ENCODE data around the gene CACNG4.

The CACNG4 gene

DNA sequence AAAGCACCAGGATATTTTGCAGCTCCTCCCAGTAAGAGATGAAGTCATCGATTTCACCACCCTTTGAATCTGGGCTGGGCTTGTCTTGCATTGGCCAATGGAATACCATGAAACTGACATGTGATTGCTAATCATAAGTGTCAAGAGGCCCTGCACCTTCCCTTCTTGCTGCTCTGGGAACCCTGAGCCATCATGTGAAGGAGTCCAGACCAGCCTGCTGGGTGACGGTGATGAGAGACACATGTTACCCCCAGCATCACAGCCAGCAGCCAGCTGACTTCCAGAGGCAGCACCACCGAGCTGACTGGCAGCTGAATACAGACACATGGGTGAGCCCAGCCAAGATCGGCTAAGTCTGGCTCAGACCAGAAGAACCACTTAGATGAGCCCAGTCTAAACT is 43.6 kb upstream of the CACNG4 start:
- no peak for DNase-seq (ENCODE audit: extremely low read depth, low read depth)
- no peak overlapping the region for H3K4me3 ChIP-seq (replicated peaks; ENCODE audit: low read depth, low read length)
- TF ChIP-seq, protein P1, sequence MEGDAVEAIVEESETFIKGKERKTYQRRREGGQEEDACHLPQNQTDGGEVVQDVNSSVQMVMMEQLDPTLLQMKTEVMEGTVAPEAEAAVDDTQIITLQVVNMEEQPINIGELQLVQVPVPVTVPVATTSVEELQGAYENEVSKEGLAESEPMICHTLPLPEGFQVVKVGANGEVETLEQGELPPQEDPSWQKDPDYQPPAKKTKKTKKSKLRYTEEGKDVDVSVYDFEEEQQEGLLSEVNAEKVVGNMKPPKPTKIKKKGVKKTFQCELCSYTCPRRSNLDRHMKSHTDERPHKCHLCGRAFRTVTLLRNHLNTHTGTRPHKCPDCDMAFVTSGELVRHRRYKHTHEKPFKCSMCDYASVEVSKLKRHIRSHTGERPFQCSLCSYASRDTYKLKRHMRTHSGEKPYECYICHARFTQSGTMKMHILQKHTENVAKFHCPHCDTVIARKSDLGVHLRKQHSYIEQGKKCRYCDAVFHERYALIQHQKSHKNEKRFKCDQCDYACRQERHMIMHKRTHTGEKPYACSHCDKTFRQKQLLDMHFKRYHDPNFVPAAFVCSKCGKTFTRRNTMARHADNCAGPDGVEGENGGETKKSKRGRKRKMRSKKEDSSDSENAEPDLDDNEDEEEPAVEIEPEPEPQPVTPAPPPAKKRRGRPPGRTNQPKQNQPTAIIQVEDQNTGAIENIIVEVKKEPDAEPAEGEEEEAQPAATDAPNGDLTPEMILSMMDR (IDR thresholded peaks at IDR 0.05; ENCODE audit: low read depth, low read length, missing control alignments) = no peak

DNA sequence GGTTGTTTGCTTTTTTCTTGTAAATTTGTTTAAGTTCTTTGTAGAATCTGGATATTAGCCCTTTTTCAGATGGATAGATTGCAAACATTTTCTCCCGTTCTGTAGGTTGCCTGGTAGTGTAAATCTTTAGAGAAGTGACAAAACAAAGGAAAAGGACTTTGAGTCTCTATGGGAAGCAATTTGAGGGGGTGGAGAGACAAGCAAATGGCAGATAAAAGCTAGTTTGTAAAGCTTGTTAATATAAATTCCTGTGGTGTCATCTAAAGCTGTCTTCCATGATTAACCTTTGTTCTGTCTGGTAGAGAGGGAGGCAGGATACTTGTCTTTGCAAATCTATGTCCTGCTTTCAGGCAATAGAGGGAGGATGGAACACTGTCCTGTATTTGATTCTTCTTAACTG is 40.6 kb upstream of the CACNG4 start:
- no peak overlapping the region for H3K4me3 ChIP-seq (replicated peaks; ENCODE audit: low read depth, low read length)
- DNase-seq (ENCODE audit: extremely low read depth, low read depth) = no peak
- TF ChIP-seq, protein P1 (IDR thresholded peaks at IDR 0.05; ENCODE audit: low read depth, low read length, missing control alignments) = no peak

DNA sequence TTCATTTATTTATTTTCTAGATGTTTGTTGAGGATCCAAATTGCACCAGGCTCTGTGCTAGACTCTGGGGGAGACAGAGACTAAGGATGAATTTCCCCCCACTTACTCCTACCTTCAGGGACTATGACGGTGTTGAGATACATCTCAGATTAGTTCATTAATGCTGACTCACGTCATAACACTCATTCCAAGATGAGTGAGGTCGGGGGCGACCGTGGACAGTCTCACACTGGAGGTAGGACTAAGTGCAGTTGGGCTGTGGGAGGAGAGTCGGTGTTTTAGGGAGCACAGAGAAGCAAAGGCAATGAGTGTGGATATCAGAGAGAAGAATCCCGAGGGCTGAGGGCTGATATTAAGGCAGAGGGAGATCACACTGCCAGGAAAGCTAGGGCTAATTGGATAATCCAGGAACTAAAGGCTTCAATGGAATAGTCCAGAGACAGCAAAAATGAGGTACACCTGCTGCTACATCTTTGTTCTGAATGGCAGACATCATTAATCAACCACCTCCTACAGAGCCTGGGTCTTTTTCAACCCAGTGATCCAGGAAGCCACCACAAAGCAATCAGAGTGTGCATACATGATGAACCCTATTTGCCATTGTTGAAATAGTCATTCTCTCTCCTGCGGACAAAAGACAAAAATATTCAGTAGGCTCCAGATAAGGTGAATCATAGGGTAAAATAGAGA is 38.6 kb upstream of the CACNG4 start:
- TF ChIP-seq, protein P1 (IDR thresholded peaks at IDR 0.05; ENCODE audit: low read depth, low read length, missing control alignments) = no peak
- H3K4me3 ChIP-seq (replicated peaks; ENCODE audit: low read depth, low read length) = no peak overlapping the region
- DNase-seq (ENCODE audit: extremely low read depth, low read depth) = no peak

DNA sequence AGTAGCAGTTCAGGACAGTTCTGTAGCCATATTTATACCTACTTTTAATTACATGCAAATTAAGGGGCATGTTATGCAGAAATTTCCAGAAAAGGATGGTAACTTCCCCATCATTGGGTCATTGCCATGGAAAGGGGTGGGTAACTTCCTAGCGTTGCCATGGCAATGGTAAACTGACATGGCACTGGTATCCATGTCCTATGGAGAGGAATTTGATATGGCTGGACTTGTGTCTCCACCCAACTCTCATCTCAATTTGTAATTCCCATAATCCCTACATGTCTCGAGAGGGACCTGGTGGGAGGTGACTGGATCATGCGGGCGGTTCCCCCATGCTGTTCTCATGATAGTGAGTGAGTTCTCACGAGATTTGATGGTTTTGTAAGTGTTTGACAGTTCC is 35.6 kb upstream of the CACNG4 start:
- TF ChIP-seq, protein P1 (IDR thresholded peaks at IDR 0.05; ENCODE audit: low read depth, low read length, missing control alignments) = no peak
- DNase-seq (ENCODE audit: extremely low read depth, low read depth) = no peak
- no peak overlapping the region for H3K4me3 ChIP-seq (replicated peaks; ENCODE audit: low read depth, low read length)

DNA sequence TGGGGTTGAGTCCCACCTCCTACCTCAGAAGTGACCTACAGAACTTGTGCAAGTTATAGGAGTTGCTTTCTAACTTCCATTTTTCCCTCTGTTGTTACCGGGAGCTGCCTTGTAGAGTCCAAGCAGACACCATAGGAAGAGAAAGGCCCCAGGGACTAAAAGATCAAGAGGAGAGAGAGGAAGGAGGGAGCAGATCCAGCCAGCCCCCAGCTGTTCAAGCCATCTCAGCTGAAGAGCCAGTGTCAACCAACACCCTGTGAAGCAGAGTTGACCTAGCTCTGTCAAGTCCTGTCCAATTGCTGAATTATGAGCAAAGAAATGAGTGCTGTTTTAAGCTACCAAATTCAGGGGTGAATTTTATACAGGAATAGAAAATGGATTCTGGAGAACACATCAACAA is 34.9 kb upstream of the CACNG4 start:
- TF ChIP-seq, protein P1 (IDR thresholded peaks at IDR 0.05; ENCODE audit: low read depth, low read length, missing control alignments) = no peak
- H3K4me3 ChIP-seq (replicated peaks; ENCODE audit: low read depth, low read length) = no peak overlapping the region
- no peak for DNase-seq (ENCODE audit: extremely low read depth, low read depth)

DNA sequence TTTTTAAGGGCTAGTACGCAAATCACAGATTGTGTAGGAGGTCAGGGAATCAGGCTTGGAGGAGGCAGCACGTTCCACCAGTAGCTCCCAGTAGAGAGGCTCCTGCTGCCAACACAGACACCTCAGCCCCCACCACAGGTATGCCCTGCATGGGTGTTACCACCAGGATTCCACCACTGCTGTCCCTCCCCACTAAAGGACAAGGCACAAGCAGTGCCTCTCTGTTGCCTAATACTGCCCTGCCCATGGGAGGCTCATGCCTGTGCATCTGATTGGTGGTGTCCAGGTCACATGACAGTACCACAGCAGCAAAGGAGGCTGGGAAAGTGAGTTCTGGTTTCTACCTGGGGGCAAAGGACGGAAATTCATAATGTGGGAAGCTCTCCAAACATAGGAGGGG is 33.6 kb upstream of the CACNG4 start:
- TF ChIP-seq, protein P1 (IDR thresholded peaks at IDR 0.05; ENCODE audit: low read depth, low read length, missing control alignments) = no peak
- DNase-seq (ENCODE audit: extremely low read depth, low read depth) = no peak
- H3K4me3 ChIP-seq (replicated peaks; ENCODE audit: low read depth, low read length) = no peak overlapping the region

DNA sequence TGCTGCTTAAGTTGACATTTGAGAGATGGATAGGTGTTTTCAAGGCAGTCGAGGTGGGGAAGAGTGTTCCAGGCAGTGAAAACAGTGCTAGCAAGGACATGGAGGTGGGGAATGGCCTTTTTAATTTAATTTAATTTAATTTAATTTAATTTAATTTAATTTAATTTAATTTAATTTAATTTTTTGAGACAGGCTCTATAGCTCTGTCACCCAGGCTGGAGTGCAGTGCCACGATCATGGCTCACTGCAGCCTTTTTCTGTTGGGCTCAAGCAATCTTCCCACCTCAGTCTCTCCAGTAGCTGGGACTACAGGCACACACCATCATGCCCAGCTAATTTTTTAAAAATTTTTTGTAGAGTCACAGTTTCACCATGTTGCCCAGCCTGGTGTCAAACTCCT is 32.2 kb upstream of the CACNG4 start:
- no peak for DNase-seq (ENCODE audit: extremely low read depth, low read depth)
- H3K4me3 ChIP-seq (replicated peaks; ENCODE audit: low read depth, low read length) = no peak overlapping the region
- TF ChIP-seq, protein P1 (IDR thresholded peaks at IDR 0.05; ENCODE audit: low read depth, low read length, missing control alignments) = no peak

All from HFF-Myc (cell line).